Small intestine (tissue), 7 donors: Measurements from ENCODE around the gene KIF18B. TPM values are rescaled to one million over a fixed set of nuclear protein-coding genes. Genes with fewer than 3 reads are reported as not detected.

Source experiments
- DNase-seq, 2 donors: peaks; one replicate each; pipeline versions ENCODE4 v3.0.0 to v3.0.0-alpha.2; 2013
- FAIRE-seq: peaks from 2 replicates; lab custom pipeline; 2012; peaks lifted over from hg19 to GRCh38; lab: Jason Lieb, UNC
- H3K27ac ChIP-seq, 3 donors: one replicate each; pipeline ENCODE4 v1.5.1; 2013; ENCODE audit warnings: low read length in 2 of 3, mild to moderate bottlenecking in 2 of 3, control low read depth in 1 of 3, inconsistent platforms in 1 of 3, low read depth in 1 of 3, moderate library complexity in 1 of 3
- H3K27me3 ChIP-seq, 3 donors: one replicate each; pipeline ENCODE4 v1.6.1; 2013; ENCODE audit warnings: low read length in 3 of 3, inconsistent platforms in 1 of 3; ENCODE audit not compliant: control insufficient read depth in 3 of 3, insufficient read depth in 3 of 3
- H3K36me3 ChIP-seq, 3 donors: one replicate each; pipeline ENCODE4 v1.6.1; 2013; ENCODE audit warnings: low read length in 3 of 3, inconsistent platforms in 1 of 3, low read depth in 1 of 3, mild to moderate bottlenecking in 1 of 3, moderate library complexity in 1 of 3; ENCODE audit not compliant: control insufficient read depth in 3 of 3, insufficient read depth in 2 of 3
- H3K4me1 ChIP-seq, 3 donors: one replicate each; pipeline ENCODE4 v1.6.1; 2013; ENCODE audit warnings: low read length in 2 of 3, inconsistent platforms in 1 of 3, low read depth in 1 of 3, mild to moderate bottlenecking in 1 of 3, moderate library complexity in 1 of 3; ENCODE audit not compliant: control insufficient read depth in 3 of 3, insufficient read depth in 2 of 3
- H3K4me3 ChIP-seq, 3 donors: one replicate each; pipeline ENCODE4 v1.5.1; 2013; ENCODE audit warnings: low read length in 3 of 3, control low read depth in 1 of 3, inconsistent platforms in 1 of 3, low read depth in 1 of 3, mild to moderate bottlenecking in 1 of 3, moderate library complexity in 1 of 3
- H3K9me3 ChIP-seq, 2 donors: one replicate each; pipeline ENCODE4 v1.6.1; 2013; ENCODE audit warnings: low read depth in 1 of 2, low read length in 1 of 2; ENCODE audit not compliant: control insufficient read depth in 2 of 2, insufficient read depth in 1 of 2
- WGBS, 3 donors: extraction: QIAGEN DNeasy Blood & Tissue Kit; methylation state at CpG; one replicate each; pipeline ENCODE4 v1.1.7; 2013; 5-methylcytosine and 5-hydroxymethylcytosine counted together
- polyA plus RNA-seq, 4 donors: library from polyadenylated mRNA; stranded (reverse) in 3 of 4; unstranded in 1 of 4; fragments of 200-250 nt in 3 of 4; fragments of 120-200 nt in 1 of 4; gene quantifications; one replicate each; pipeline versions ENCODE4 v1.2.1 to v1.2.3, GENCODE V29; 2013
- donor health status: healthy with polysubstance abuse.
- donor health status: control.
- donor health status: control.
- donor health status: Bipolar disorder and iron deficiency.
- donor health status: healthy.

The KIF18B gene
- polyA plus RNA-seq, 4 donors = 0.27 to 9.5 (median 3.8) TPM

GRCh38 chr17:44914698-44915271 is 32.8 kb downstream of the KIF18B start:
- FAIRE-seq = no peak
- Histone ChIP-seq H3K4me3 (no peak overlapping the region), H3K36me3 (no peaks in the 10 kb centered on the region), H3K4me1 (peaks cover 0 to 9% (median 0%) of the 10 kb centered on the region in 3 donors), H3K27ac (no peak overlapping the region), H3K27me3 (peaks cover 0 to 20% (median 0%) of the 10 kb centered on the region in 3 donors), H3K9me3 (no peaks in the 10 kb centered on the region)
- DNase-seq = no peak
- 86 to 92% (median 89%) methylated on average over 19 of the region's 19 CpGs for WGBS, 3 donors

GRCh38 chr17:44914148-44914547 is 33.4 kb downstream of the KIF18B start:
- no peak for DNase-seq
- H3K4me1 ChIP-seq = peaks cover 0 to 9% (median 0%) of the 10 kb centered on the region in 3 donors
- H3K27me3 ChIP-seq = peaks cover 0 to 21% (median 0%) of the 10 kb centered on the region in 3 donors
- no peak overlapping the region for H3K4me3 ChIP-seq
- no peaks in the 10 kb centered on the region for H3K9me3 ChIP-seq
- H3K36me3 ChIP-seq = no peaks in the 10 kb centered on the region
- FAIRE-seq = no peak
- WGBS, 3 donors = 65 to 79% (median 75%) methylated on average over 4 of the region's 4 CpGs
- no peak overlapping the region for H3K27ac ChIP-seq

DNA sequence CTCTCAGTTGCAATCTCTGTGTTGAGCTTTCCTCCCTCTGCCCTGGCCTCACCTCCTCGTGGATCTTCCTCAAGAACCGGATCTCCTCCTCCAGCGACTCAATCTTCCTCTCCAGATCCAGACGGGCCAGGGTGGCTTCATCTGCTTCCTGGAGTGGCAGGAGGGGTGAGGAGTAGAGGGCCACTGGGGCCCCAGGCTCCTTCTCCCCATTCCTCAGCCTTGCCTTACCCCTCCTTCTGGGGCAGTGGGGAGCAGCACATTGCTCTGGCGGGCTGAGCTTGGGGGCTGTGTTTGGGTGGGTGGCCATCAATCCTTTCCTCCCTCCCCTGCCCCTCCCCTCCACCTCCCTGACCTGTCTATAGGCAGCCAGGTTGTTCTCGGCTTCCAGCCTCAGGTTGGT is 33.9 kb downstream of the KIF18B start:
- peaks cover 0 to 21% (median 0%) of the 10 kb centered on the region in 3 donors for H3K27me3 ChIP-seq
- WGBS, 3 donors = 44 to 52% (median 52%) methylated on average over 6 of the region's 6 CpGs
- peaks cover 0 to 9% (median 0%) of the 10 kb centered on the region in 3 donors for H3K4me1 ChIP-seq
- H3K36me3 ChIP-seq = no peaks in the 10 kb centered on the region
- DNase-seq (no peak), FAIRE-seq (no peak)
- no peaks in the 10 kb centered on the region for H3K9me3 ChIP-seq
- H3K27ac ChIP-seq = no peak overlapping the region
- H3K4me3 ChIP-seq = no peak overlapping the region

DNA sequence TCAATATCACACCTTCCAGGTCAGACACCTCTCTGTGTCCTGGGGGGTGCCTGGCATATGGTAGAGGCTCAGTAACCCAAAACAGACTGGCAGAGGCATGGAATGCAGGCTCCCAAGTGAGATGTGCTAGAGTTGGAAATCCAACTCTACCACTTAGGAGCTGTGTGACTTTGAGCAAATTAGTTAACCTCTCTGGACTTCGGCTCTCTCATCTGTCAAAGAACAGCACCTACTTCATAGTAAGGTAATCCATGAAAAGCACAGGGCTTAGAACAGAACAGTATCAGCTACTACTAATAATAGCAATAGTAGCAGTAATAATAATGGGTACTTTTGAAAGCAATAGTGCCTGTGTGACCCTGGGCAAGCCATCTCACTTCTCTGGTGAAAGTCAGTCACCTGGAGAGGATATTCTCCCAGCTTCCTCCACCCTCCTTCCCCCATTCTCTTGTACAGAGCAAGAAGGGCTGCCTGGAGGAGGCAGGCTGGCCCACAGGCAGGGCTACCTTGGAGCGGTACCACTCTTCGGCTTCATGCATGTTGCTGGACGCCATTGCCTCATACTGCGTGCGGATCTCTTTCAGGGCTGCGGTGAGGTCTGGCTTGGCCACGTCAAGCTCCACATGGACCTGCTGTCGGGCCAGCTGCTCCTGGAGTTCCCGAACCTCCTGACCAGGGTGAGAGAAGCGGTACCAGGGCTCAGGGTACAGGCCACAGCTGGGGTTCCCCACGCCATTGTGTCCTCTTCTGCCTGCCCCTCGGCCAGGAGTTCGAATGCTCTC is 34.6 kb downstream of the KIF18B start:
- Histone ChIP-seq H3K27me3 (peaks cover 0 to 21% (median 0%) of the 10 kb centered on the region in 3 donors), H3K9me3 (no peaks in the 10 kb centered on the region), H3K36me3 (no peaks in the 10 kb centered on the region), H3K4me1 (peaks cover 0 to 9% (median 0%) of the 10 kb centered on the region in 3 donors), H3K27ac (no peak overlapping the region), H3K4me3 (no peak overlapping the region)
- WGBS, 3 donors = 83 to 87% (median 83%) methylated on average over 14 of the region's 14 CpGs
- DNase-seq = no peak
- no peak for FAIRE-seq

- Histone ChIP-seq H3K36me3 (no peaks in the 10 kb centered on the region), H3K4me1 (peaks cover 0 to 24% (median under 1%) of the 10 kb centered on the region in 3 donors), H3K27me3 (peaks cover 0 to 21% (median 0%) of the 10 kb centered on the region in 3 donors), H3K9me3 (no peaks in the 10 kb centered on the region), H3K4me3 (peak overlapping the region in 2 of 3 donors; percentile 10 to 19), H3K27ac (no peak overlapping the region)
- DNase-seq (peak; percentile 54 to 62), FAIRE-seq (no peak)
- 6 to 12% (median 11%) methylated on average over 55 to 56 of the region's 56 CpGs for WGBS, 3 donors
These were observed 36.2 kb downstream of the KIF18B start for GRCh38 chr17:44911133-44912001.

DNA sequence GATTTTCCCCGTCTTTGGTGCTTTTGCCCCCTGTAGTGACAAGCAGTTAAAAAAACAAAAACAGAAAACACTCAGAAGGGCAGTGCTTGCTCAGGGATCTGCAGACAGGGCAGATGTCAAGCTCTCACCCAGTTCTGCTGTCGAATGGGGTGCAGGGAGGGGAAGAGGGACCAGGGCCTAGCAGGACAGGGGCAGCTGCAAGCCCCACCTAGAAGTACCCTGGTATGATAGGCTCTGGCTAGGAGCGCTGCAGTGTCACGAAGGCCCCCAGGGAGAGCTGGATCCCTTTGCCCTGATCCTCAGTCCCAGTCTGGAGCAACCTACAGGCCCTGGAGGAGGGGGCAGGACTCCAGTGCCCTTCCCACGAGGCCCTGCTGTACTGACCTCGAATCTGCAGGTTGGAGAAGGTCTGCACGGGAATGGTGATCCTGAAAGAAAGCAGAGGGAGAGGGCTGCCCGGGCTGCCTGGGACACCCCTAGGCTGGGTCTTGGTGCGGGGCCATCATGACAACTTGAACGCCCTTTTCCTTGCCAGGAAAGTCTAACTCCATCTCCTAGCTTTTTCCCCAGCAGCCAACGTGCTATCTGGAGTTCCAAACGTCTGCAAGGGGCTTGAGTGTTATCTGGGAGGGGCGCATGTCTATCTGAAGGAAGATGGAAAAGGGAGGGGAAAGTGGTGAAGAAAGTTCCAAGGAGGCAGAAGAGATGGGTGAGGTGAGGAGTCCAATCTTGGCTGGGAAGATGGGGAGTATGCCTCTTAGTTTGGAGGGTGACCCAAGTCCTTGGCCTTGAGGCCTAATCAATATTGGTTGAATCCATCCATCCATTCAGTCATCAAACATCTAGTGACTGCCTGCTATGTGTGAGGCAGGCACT is 37.1 kb downstream of the KIF18B start:
- no peak for DNase-seq
- peaks cover 0 to 21% (median 0%) of the 10 kb centered on the region in 3 donors for H3K27me3 ChIP-seq
- peaks cover 0 to 30% (median 6%) of the 10 kb centered on the region in 3 donors for H3K4me1 ChIP-seq
- H3K4me3 ChIP-seq = no peak overlapping the region
- no peak for FAIRE-seq
- no peaks in the 10 kb centered on the region for H3K9me3 ChIP-seq
- H3K27ac ChIP-seq = no peak overlapping the region
- no peaks in the 10 kb centered on the region for H3K36me3 ChIP-seq
- WGBS, 3 donors = 80 to 88% (median 87%) methylated on average over 12 to 13 of the region's 13 CpGs

DNA sequence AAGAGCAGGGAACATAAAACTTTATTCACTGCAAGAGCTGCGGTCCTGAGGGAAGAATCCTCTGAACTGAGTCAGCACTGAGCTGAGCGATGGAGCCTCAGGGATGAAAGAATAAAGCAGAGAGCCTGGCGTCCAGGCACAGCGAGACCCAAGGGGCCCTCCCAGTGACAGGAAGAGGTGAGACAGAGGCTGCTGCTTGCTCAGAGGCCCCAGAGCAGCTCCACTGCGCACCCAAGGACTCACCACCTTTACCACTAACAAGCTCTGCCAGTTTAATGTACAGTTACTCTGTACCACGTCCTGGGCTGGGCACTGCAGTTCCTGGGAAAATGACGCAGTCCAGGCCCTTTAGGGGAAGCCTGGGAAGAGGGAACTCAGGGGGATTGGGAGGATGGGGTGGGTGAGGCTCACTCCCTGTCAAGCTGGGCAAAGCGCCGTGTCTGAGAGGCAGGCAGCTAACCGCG is 37.9 kb downstream of the KIF18B start:
- H3K4me1 ChIP-seq = peaks cover 0 to 37% (median 9%) of the 10 kb centered on the region in 3 donors

More for the DNA sequence above, 37.9 kb downstream of the KIF18B start:
- peaks cover 0 to 21% (median 0%) of the 10 kb centered on the region in 3 donors for H3K27me3 ChIP-seq
- FAIRE-seq (no peak), DNase-seq (no peak)
- no peaks in the 10 kb centered on the region for H3K9me3 ChIP-seq
- WGBS, 3 donors = 80 to 81% (median 81%) methylated on average over 11 of the region's 11 CpGs
- no peaks in the 10 kb centered on the region for H3K36me3 ChIP-seq
- H3K27ac ChIP-seq = no peak overlapping the region
- no peak overlapping the region for H3K4me3 ChIP-seq
